SH-SY5Y (cell line): ENCODE results near the gene MXD1.

ENCODE experiments used
- GATA2 ChIP-seq: IDR thresholded peaks from 2 replicates; pipeline ENCODE4 v1.6.1; 2011; ENCODE audit warnings: mild to moderate bottlenecking, low read depth, low read length
- GATA3 ChIP-seq: IDR thresholded peaks from 2 replicates; pipeline ENCODE4 v1.6.1; 2011; ENCODE audit warnings: low read depth, mild to moderate bottlenecking, low read length, moderate library complexity

DNA sequence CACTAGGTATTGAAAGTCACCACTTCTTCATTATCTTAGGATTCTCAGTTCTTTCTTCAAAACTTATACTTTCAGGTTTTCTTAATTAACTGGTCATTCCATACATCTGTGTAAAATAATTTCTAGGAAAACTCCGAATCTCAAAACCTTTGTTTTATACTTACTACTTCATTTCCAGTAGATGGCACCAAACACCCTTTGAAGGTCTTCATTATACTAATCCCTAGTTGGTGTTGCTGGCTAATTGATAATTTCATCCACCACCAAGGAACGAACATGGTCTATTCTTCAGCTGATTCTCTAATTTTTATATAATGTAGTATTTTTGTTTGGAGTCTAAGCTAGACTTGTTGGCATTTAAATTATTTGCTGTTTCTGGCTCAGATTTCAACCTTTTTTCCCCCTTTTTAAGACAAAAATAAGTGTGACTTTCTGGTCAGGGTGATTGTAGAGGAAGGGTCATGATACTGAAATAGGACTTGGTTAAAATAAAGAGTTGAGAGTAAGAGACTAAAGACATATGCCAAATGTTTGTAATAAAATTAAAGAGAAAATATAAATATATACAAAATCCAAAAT, 2.8 kb upstream of the MXD1 start:
- no peak for TF ChIP-seq GATA2
- no peak for TF ChIP-seq GATA3
